GM21576 (cell line): ENCODE measurements around the gene BRINP1.
"Not testable (repeated sequence)": the region's sequence is repeated elsewhere in the genome, so short reads cannot be mapped to it uniquely, and the experiment has no call there.

Experiments used
- ATAC-seq: cut with Tn5 transposase; IDR thresholded peaks from one replicate; pipeline ENCODE4 v1.9.1; 2021; ENCODE audit warnings: mild to moderate bottlenecking, moderate library complexity; ENCODE audit not compliant: unreplicated experiment

BRINP1 gene

GRCh38 chr9:119215651-119216050 lies 153.6 kb downstream of the BRINP1 start:
- no peak for ATAC-seq

GRCh38 chr9:119213471-119213870 lies 155.8 kb downstream of the BRINP1 start:
- ATAC-seq: no peak

GRCh38 chr9:119197893-119198607 lies 171.2 kb downstream of the BRINP1 start:
- no peak for ATAC-seq

- ATAC-seq: no peak
Observed at GRCh38 chr9:119195521-119195920, 173.7 kb downstream of the BRINP1 start.

- ATAC-seq: no peak
Observed at GRCh38 chr9:119185298-119185697, 183.9 kb downstream of the BRINP1 start.

GRCh38 chr9:119184265-119184936 lies 184.8 kb downstream of the BRINP1 start:
- no peak for ATAC-seq

- no peak for ATAC-seq
Observed at GRCh38 chr9:119181561-119181960, 187.7 kb downstream of the BRINP1 start.

- no peak for ATAC-seq
Observed at GRCh38 chr9:119180897-119181296, 188.3 kb downstream of the BRINP1 start.

- no peak for ATAC-seq
Observed at GRCh38 chr9:119179701-119180100, 189.5 kb downstream of the BRINP1 start.

GRCh38 chr9:119177196-119177595 lies 192.0 kb downstream of the BRINP1 start:
- no peak for ATAC-seq

- no peak for ATAC-seq
Observed at GRCh38 chr9:119175581-119175980, 193.7 kb downstream of the BRINP1 start.

- ATAC-seq: not testable (repeated sequence)
Observed at GRCh38 chr9:119169222-119169621, 200.0 kb downstream of the BRINP1 start.

- no peak for ATAC-seq
Observed at GRCh38 chr9:119167876-119168275, 201.4 kb downstream of the BRINP1 start.

GRCh38 chr9:119167267-119167666 lies 202.0 kb downstream of the BRINP1 start:
- ATAC-seq: no peak

GRCh38 chr9:119166096-119166495 lies 203.1 kb downstream of the BRINP1 start:
- ATAC-seq: no peak

GRCh38 chr9:119165131-119165530 lies 204.1 kb downstream of the BRINP1 start:
- ATAC-seq: no peak

GRCh38 chr9:119164716-119165115 lies 204.5 kb downstream of the BRINP1 start:
- no peak for ATAC-seq

- ATAC-seq: no peak
Observed at GRCh38 chr9:119160551-119160950, 208.7 kb downstream of the BRINP1 start.

- ATAC-seq: no peak
Observed at GRCh38 chr9:119159386-119159785, 209.8 kb downstream of the BRINP1 start.

GRCh38 chr9:119157196-119157595 lies 212.0 kb downstream of the BRINP1 start:
- ATAC-seq: no peak

GRCh38 chr9:119156354-119156753 lies 212.9 kb downstream of the BRINP1 start:
- ATAC-seq: no peak

GRCh38 chr9:119154527-119154926 lies 214.7 kb downstream of the BRINP1 start:
- ATAC-seq: no peak

- ATAC-seq: no peak
Observed at GRCh38 chr9:119153402-119153801, 215.8 kb downstream of the BRINP1 start.
